ENCODE data around the gene FAM229B.

- no peak for TF ChIP-seq EZH2 (IDR thresholded peaks at IDR 0.05)
- TF ChIP-seq POLR2AphosphoS5 (IDR thresholded peaks at IDR 0.05; ENCODE audit: borderline replicate concordance, low read depth, low read length): no peak
- no peak for TF ChIP-seq FOXP2 (optimal IDR thresholded peaks at IDR 0.05; ENCODE audit: control extremely low read depth, extremely low read length, insufficient read depth)
Observed at GRCh38 chr6:112040956-112041355, 46.4 kb upstream of the FAM229B start.

Data from SK-N-MC (cell line).